ENCODE measurements around the gene ITGB1. TPM values are rescaled to one million over a fixed set of nuclear protein-coding genes. Genes with fewer than 3 reads are reported as not detected.

ITGB1 gene
- total and polyA plus RNA-seq, 3 experiments from 2014 or later, result 75.5 to 342 (median 82.1) TPM

DNA sequence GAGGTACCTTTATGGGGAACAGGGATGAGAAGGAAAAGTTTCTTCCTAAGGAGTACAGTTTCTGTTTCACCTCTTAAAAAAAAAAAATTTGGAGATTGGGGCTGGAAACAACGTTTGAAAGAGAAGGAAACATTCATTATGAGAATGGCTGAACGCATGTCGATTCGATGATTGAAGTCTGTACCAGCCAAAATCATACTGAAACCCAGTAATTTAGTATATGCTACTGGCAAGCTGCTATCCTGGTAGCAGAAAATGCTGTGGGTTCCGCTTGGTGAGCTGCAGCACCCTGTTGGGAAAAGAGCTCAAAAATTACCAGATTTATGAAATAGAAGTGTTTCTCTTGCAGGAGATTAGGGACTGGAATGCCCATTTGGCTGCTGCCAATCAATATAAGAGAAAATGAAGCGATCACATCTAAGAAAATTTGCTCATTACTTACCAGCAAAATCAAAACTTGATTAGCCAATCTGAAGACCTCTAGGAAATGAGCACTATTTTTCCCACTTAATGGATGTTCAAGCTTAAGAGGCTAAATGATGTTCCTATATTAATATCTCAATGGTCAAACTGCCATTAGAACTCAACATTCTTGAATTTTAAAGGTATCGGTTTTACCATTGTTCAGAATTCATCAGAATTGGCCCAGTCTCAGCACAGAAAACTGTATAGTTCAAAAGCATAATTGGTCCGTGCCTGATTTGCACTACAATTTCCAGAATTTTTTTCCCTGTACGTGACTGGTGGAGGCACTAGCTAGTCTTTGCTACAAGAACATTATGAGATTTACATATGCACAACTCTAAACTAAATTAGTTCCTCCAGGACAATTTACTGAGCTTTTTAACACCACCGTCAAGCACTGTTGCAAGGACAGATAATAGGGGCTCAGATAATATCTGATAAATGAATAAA is 1.2 kb upstream of the ITGB1 start:
- Histone ChIP-seq H3K36me3 (ENCODE audit: insufficient read depth, low read length) (no peaks in the 10 kb centered on the region), H3K4me3 (ENCODE audit: low read length) (peak overlapping the region; percentile 75), H3K27me3 (ENCODE audit: insufficient read depth, low read length, poor library complexity, severe bottlenecking) (no peaks in the 10 kb centered on the region), H3K4me1 (ENCODE audit: insufficient read depth, low read length) (peaks cover 24% of the 10 kb centered on the region), H3K27ac (ENCODE audit: low read depth, low read length) (peak overlapping the region; percentile 75), H3K9me3 (ENCODE audit: low read length) (no peaks in the 10 kb centered on the region)
- DNase-seq, result no peak
- Mint-ChIP-seq H3K4me1 (peaks cover 39 to 58% (median 41%) of the 10 kb centered on the region in 3 donors), H3K36me3 (peaks cover 0 to 11% (median 2%) of the 10 kb centered on the region in 3 donors), H3K9me3 (no peaks in the 10 kb centered on the region), H3K4me3 (peak overlapping the region; percentile 86 to 95 (median 92)), H3K27ac (peak overlapping the region; percentile 61 to 95 (median 90)), H3K27me3 (peaks cover 0 to 1% of the 10 kb centered on the region in 2 donors)
- ChIA-PET CTCF (interaction anchor here (1.2 to 1.3 kb wide), 2 partner anchors 12 to 50 kb away, joined by 4 to 5 read pairs; no protein-coding TSS in a partner anchor), POLR2A (interaction anchor here (1.0 to 1.7 kb wide), 3 partner anchors 22 to 692 kb away, joined by 4 to 9 read pairs (median 4); partner anchors contain the start of gene CCDC7)

DNA sequence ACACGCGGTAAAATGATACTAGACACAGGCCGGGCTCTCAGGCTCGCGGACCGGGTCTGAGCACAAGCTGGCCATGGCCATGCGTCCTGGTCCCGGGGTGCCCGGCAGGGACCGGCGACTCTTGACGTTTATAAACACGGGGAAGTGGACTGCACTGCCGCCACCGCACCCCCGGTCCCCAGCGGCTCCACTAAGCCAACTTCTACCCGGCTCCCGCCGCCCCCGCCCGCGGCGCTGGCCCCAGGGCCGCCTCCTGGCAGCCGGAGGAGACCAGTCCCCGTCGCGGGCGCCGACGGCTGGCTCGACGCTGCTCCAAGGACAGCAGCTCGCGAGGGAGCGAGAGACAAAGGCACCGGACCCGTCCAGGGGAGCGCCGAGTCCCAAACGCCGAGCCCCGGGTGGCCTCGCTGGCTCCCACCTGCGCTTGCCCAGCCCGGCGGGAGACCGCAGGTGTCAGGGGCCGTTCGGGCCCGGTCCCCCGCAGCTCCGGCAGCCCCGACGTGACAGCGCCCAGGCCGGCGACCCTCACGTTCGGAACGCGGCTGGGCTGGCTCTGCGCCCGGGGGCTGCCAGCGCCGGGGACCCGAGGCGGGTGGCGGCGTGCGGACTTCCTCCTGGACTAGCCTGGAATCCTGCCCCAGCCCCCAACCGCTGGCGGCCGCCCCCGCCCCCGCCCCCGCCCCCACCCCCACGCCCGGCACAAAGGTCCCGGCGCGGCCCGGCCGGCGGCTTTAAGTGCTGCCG is 517 bp downstream of the ITGB1 start:
- H3K9me3 ChIP-seq (ENCODE audit: low read length), result no peaks in the 10 kb centered on the region
- H3K27me3 ChIP-seq (ENCODE audit: insufficient read depth, low read length, poor library complexity, severe bottlenecking), result no peaks in the 10 kb centered on the region
- peaks cover 56 to 73% (median 58%) of the 10 kb centered on the region in 3 donors for H3K4me1 Mint-ChIP-seq
- POLR2A ChIA-PET, result interaction anchor here (2.3 kb wide), 1 partner anchor 23 kb away, joined by 13 read pairs; no protein-coding TSS in a partner anchor
- peak overlapping the region; percentile 58 for H3K4me3 ChIP-seq (ENCODE audit: low read length)
- no peaks in the 10 kb centered on the region for H3K9me3 Mint-ChIP-seq
- DNase-seq, result peak in 4 of 5 donors; percentile 9 to 52 (median 43)
- CTCF ChIA-PET, result interaction anchor here (1.1 to 2.8 kb wide), 4 partner anchors 18 to 579 kb away, joined by 3 to 11 read pairs (median 3); no protein-coding TSS in a partner anchor
- peak overlapping the region; percentile 73 to 93 (median 84) for H3K4me3 Mint-ChIP-seq
- no peaks in the 10 kb centered on the region for H3K36me3 ChIP-seq (ENCODE audit: insufficient read depth, low read length)
- H3K27me3 Mint-ChIP-seq, result peaks cover 0 to 1% of the 10 kb centered on the region in 2 donors
- peaks cover 0 to 12% (median 5%) of the 10 kb centered on the region in 3 donors for H3K36me3 Mint-ChIP-seq
- H3K4me1 ChIP-seq (ENCODE audit: insufficient read depth, low read length), result peaks cover 38% of the 10 kb centered on the region
- peak overlapping the region; percentile 63 to 91 (median 84) for H3K27ac Mint-ChIP-seq
- peak overlapping the region; percentile 55 for H3K27ac ChIP-seq (ENCODE audit: low read depth, low read length)

DNA sequence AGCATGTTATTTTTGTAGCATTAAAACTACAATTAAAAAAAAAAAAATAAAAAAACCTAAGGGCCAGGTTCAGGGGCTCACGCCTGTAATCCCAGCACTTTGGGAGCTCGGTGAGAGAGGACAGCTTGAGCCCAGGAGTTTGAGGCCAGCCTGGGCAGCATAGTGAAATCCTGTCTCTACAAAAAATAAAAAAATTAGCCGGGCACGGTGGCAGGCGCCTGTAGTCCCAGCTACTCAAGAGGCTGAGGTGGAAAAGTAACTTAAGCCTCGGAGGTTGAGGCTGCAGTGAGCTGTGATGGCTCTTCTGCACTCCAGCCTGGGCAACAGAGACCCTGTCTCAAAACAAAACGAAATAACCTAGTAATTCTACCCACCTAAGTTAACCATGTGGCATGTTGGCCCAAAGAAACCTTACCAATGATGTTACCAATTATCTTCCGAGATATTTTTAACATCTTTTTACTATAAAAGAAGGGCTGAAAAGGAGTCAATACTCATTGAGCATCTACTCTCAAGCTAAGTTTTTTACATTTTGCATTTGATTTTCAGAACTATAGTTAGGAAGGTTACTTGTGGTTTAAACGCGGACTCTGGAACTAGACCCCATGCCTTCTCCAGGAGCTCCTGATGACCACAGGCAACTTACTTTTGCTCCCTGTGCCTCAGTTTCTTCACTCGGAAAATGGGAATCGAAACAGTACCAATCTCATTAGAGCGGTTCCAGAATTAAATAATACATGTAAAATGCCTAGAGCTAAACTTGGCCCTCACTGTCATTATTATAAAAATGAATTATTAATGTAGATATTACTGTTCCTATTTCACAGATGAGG is 1.4 kb downstream of the ITGB1 start:
- peaks cover 65 to 76% (median 67%) of the 10 kb centered on the region in 3 donors for H3K4me1 Mint-ChIP-seq
- peak overlapping the region; percentile 58 for H3K4me3 ChIP-seq (ENCODE audit: low read length)
- ChIA-PET CTCF (interaction anchor here (1.1 to 2.8 kb wide), 4 partner anchors 19 to 578 kb away, joined by 3 to 11 read pairs (median 3); no protein-coding TSS in a partner anchor), POLR2A (interaction anchor here (0.6 to 2.3 kb wide), 3 partner anchors 9 to 511 kb away, joined by 3 to 13 read pairs (median 3); partner anchors contain the start of gene CCDC7)
- H3K4me3 Mint-ChIP-seq, result peak overlapping the region; percentile 73 to 93 (median 84)
- H3K27ac Mint-ChIP-seq, result peak overlapping the region; percentile 63 to 91 (median 86)
- peaks cover 0 to 12% (median 6%) of the 10 kb centered on the region in 3 donors for H3K36me3 Mint-ChIP-seq
- no peaks in the 10 kb centered on the region for H3K9me3 ChIP-seq (ENCODE audit: low read length)
- H3K36me3 ChIP-seq (ENCODE audit: insufficient read depth, low read length), result no peaks in the 10 kb centered on the region
- H3K4me1 ChIP-seq (ENCODE audit: insufficient read depth, low read length), result peaks cover 36% of the 10 kb centered on the region
- H3K9me3 Mint-ChIP-seq, result no peaks in the 10 kb centered on the region
- peaks cover 0 to 1% of the 10 kb centered on the region in 2 donors for H3K27me3 Mint-ChIP-seq
- no peak for DNase-seq
- H3K27me3 ChIP-seq (ENCODE audit: insufficient read depth, low read length, poor library complexity, severe bottlenecking), result no peaks in the 10 kb centered on the region
- peak overlapping the region; percentile 55 for H3K27ac ChIP-seq (ENCODE audit: low read depth, low read length)

DNA sequence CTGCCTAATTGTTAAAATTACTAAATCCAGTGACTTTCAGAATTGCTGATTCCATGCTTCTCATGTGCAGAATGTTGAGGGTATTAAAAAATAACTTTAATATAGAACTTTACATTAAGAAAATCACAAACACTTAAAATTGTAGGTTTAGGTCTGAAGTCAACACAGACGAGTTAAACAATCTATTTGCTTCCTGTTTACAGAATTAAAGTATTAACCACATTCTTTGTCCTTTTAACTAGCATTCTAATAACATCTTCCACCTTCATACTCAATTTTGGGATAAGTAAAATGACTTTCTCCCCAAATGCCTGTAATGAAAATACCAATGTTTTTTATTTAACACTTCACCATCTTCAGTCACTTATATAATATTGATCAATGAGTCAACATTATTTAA is 2.2 kb downstream of the ITGB1 start:
- DNase-seq, result no peak
- CTCF ChIA-PET, result interaction anchor here (1.3 to 2.8 kb wide), 3 partner anchors 25 to 159 kb away, joined by 3 to 11 read pairs (median 3); no protein-coding TSS in a partner anchor
- H3K4me1 ChIP-seq (ENCODE audit: insufficient read depth, low read length), result peaks cover 38% of the 10 kb centered on the region

DNA sequence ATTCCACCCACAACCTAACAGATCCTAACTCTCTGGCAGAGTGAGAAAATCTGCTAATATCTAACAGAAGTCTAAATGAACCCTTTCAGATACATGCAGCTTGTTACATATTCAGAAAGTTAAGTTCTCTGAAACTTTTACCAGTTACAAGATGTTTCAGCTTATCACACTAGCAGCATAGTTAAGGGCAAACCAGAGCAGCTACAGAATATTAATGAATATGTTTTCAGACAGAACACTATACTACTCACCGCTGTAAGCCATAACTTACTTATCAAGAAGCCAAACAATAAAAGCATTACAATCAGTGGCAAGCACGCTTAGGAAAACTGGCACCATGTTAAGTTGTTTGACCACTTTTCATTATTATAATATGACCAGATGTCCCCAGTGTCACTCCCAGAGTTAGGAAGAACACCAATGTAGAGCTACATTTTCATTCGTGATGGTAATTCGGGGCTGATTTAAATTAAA is 2.7 kb downstream of the ITGB1 start:
- H3K9me3 Mint-ChIP-seq, result no peaks in the 10 kb centered on the region
- H3K27ac Mint-ChIP-seq, result peak overlapping the region; percentile 1 to 93 (median 73)
- Histone ChIP-seq H3K36me3 (ENCODE audit: insufficient read depth, low read length) (no peaks in the 10 kb centered on the region), H3K4me3 (ENCODE audit: low read length) (peak overlapping the region; percentile 37), H3K27me3 (ENCODE audit: insufficient read depth, low read length, poor library complexity, severe bottlenecking) (no peaks in the 10 kb centered on the region), H3K27ac (ENCODE audit: low read depth, low read length) (peak overlapping the region; percentile 55), H3K4me1 (ENCODE audit: insufficient read depth, low read length) (peaks cover 43% of the 10 kb centered on the region), H3K9me3 (ENCODE audit: low read length) (no peaks in the 10 kb centered on the region)
- peaks cover 0 to 1% of the 10 kb centered on the region in 2 donors for H3K27me3 Mint-ChIP-seq
- peak overlapping the region; percentile 73 to 93 (median 84) for H3K4me3 Mint-ChIP-seq
- H3K36me3 Mint-ChIP-seq, result peaks cover 0 to 12% (median 10%) of the 10 kb centered on the region in 3 donors
- DNase-seq, result no peak
- ChIA-PET CTCF (interaction anchor here (1.4 to 2.8 kb wide), 2 partner anchors 25 to 51 kb away, joined by 3 to 11 read pairs; no protein-coding TSS in a partner anchor), POLR2A (no interaction called here)
- H3K4me1 Mint-ChIP-seq, result peaks cover 76 to 84% (median 78%) of the 10 kb centered on the region in 3 donors

More for the DNA sequence above, 2.2 kb downstream of the ITGB1 start:
- H3K4me3 ChIP-seq (ENCODE audit: low read length), result peak overlapping the region; percentile 37
- no peaks in the 10 kb centered on the region for H3K27me3 ChIP-seq (ENCODE audit: insufficient read depth, low read length, poor library complexity, severe bottlenecking)
- H3K36me3 ChIP-seq (ENCODE audit: insufficient read depth, low read length), result no peaks in the 10 kb centered on the region
- peaks cover 0 to 12% (median 6%) of the 10 kb centered on the region in 3 donors for H3K36me3 Mint-ChIP-seq
- POLR2A ChIA-PET, result interaction anchor here (2.3 kb wide), 1 partner anchor 25 kb away, joined by 13 read pairs; no protein-coding TSS in a partner anchor
- H3K27ac Mint-ChIP-seq, result peak overlapping the region; percentile 11 to 93 (median 73)
- peak overlapping the region; percentile 73 to 93 (median 84) for H3K4me3 Mint-ChIP-seq
- H3K9me3 ChIP-seq (ENCODE audit: low read length), result no peaks in the 10 kb centered on the region
- peaks cover 71 to 81% (median 75%) of the 10 kb centered on the region in 3 donors for H3K4me1 Mint-ChIP-seq
- H3K27ac ChIP-seq (ENCODE audit: low read depth, low read length), result peak overlapping the region; percentile 55
- H3K9me3 Mint-ChIP-seq, result no peaks in the 10 kb centered on the region
- H3K27me3 Mint-ChIP-seq, result peaks cover 0 to 1% of the 10 kb centered on the region in 2 donors

DNA sequence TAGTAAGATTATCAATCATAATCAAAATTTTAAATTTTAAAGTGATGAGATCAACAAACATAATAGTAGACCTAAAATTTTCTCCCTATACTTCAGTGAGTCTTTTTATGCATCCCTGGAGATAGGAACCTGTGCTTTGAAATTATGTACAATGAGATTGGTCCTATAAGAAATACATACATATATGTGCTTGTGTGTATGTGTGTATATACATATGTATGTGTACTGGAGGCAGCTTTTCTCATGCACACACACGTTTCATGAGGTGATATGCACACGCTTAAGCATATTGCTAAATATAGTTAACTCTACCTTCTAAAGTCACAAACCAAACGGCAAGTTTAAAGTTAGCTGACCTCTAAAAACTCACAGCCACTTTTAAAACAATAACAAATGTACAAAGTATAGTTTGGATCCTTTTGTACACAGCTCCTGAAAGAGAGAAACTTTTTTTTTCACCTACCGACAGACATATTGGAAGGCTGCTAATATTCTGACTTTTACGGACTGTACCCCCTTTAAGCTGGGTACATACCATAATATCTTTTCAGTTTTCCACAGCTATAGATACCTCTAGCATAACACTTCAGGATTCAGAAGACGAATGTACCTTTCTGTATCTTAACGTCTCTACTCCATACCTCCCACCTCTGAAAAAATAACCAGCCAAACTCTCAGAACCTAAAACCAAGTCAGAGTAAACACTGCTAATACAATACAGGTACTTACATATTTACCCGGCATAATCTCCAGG is 3.3 kb downstream of the ITGB1 start:
- Histone ChIP-seq H3K4me1 (ENCODE audit: insufficient read depth, low read length) (peaks cover 45% of the 10 kb centered on the region), H3K27me3 (ENCODE audit: insufficient read depth, low read length, poor library complexity, severe bottlenecking) (no peaks in the 10 kb centered on the region), H3K27ac (ENCODE audit: low read depth, low read length) (peak overlapping the region; percentile 55), H3K9me3 (ENCODE audit: low read length) (no peaks in the 10 kb centered on the region), H3K36me3 (ENCODE audit: insufficient read depth, low read length) (no peaks in the 10 kb centered on the region), H3K4me3 (ENCODE audit: low read length) (peak overlapping the region; percentile 37)
- H3K27me3 Mint-ChIP-seq, result peaks cover 0 to 1% of the 10 kb centered on the region in 2 donors
- DNase-seq, result no peak
- POLR2A ChIA-PET, result no interaction called here
- peaks cover 0 to 12% (median 10%) of the 10 kb centered on the region in 3 donors for H3K36me3 Mint-ChIP-seq
- peak overlapping the region; percentile 73 to 93 (median 84) for H3K4me3 Mint-ChIP-seq
- CTCF ChIA-PET, result interaction anchor here (1.4 to 2.8 kb wide), 3 partner anchors 15 to 52 kb away, joined by 3 to 11 read pairs (median 4); no protein-coding TSS in a partner anchor
- peak overlapping the region; percentile 50 to 93 (median 83) for H3K27ac Mint-ChIP-seq
- peaks cover 75 to 83% (median 78%) of the 10 kb centered on the region in 3 donors for H3K4me1 Mint-ChIP-seq
- no peaks in the 10 kb centered on the region for H3K9me3 Mint-ChIP-seq
